IPS-11a (cell line): ENCODE measurements around the gene UBE2F.

Source experiments
- H3K4me3 ChIP-seq: one replicate; pipeline ENCODE4 v1.5.1; 2013; ENCODE audit warnings: low read depth, low read length, control low read depth

UBE2F gene

DNA sequence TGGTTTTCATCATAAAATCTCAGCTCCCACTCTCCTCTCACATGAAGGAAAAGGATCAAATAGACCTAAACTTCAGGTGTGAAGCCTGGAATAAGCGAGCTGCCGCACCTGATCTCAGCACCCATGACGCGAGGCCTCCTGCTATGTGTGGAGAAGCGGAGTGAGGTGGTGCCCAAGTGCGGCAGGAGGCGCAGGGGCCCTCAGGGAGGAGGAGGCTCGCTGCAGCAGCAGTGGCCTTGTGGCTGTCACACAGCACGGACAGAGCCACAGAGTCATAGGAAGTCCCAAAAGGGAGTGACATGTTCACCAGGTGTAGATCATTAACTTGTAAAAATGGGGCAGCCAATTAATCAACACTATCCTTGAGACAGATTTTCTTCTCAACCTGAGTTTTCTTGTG is 103.1 kb downstream of the UBE2F start:
- H3K4me3 ChIP-seq = no peak overlapping the region

- H3K4me3 ChIP-seq = no peak overlapping the region
These were observed 108.6 kb downstream of the UBE2F start for GRCh38 chr2:238075397-238075796.

DNA sequence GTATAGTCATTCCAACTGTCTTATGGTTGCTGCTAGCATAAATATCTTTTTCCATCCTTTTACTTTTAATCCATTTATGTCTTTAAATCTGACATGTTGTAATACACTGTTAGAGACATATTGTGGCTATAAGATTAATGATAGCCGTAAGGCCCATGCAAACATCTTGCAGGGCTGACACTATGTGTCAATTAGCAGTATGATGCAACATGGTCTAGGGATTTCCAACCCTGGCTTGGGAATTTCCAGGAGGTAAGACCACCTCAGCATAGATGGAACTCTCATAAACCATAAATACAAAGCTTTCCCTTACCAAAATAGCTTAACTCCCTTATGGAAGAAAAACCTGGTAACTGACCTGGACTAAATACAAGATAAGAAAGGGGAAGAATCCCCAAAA is 110.5 kb downstream of the UBE2F start:
- H3K4me3 ChIP-seq = no peak overlapping the region

DNA sequence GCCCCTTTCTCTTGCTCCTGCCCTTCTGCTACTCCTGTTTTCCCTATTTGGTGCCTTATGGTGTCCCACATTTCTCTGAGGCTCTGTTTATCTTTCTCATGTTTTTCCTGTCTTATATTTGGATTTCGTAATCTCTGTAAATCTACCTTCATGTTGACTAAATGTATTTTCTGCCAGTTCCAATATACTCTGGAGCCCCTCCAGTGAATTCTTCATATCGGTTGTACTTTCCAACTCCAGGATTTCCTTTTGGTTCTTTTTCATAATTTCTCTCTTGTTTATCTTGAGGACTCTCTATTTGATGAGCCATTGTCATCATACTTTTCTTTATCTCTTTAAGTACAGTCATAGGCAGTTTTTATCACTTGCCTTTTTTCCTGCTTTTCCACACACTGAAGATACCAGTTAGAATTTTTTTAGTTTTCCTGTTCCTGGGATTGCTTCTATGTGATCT is 113.1 kb downstream of the UBE2F start:
- no peak overlapping the region for H3K4me3 ChIP-seq

GRCh38 chr2:238080518-238080917 is 113.7 kb downstream of the UBE2F start:
- no peak overlapping the region for H3K4me3 ChIP-seq

GRCh38 chr2:238081150-238081549 is 114.3 kb downstream of the UBE2F start:
- H3K4me3 ChIP-seq = no peak overlapping the region

DNA sequence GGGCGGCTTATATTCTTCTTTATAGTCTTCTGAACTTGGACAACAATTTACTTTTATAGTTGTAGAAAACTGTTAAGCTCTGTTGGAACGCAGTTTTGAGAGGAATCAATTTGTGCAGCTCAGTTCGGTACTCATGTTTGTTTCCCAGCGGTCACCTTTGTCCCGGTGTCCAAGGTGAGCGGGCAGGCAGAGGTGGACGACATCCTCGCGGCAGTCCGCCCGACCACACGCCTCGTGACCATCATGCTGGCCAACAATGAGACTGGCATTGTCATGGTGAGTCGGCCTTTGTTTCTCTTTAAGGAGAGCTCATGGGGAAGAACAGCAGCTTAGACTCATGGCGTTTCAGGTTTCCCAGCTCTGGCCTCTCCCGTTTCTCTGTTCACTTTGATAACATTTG is 114.7 kb downstream of the UBE2F start:
- H3K4me3 ChIP-seq = no peak overlapping the region

- H3K4me3 ChIP-seq = no peak overlapping the region
These were observed 115.3 kb downstream of the UBE2F start for GRCh38 chr2:238082151-238082550.

DNA sequence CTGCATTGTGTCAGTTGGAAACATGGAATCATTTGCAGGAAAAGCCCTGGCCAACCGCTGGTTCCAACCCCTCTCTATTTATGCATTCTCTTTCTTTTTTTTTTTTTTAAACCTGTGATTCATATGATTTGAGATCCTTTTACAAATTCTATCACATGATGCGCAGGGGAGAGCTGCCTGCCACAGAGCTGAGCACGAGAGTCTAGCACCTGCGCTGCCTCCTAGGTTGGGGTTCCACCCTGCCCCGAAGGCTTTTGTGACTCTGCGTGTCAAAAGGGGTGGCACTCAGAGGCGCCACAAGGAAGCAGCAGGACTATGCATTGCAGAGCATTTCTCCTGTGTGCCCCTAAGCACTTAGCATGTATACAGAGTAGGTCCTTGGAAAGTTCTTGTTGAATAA is 116.0 kb downstream of the UBE2F start:
- H3K4me3 ChIP-seq = no peak overlapping the region

DNA sequence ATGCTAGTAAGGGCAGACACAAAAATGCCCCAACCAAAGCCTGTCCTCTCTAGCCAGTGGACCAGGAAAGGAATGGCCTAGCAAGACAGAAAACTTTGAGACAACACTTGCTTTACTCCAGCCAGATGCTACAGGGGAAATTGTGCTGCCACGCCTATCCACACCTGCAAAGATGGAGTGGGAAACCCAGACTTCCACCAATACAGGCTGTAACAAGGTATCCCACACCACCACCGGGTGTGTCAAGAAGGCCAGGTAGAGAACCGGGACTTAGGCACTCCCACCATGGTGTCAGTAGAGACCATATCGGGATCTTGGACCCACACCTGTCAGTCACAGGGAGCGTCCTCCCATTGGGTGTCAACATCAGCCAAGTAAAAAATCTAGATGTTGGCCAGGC is 117.1 kb downstream of the UBE2F start:
- H3K4me3 ChIP-seq = no peak overlapping the region

GRCh38 chr2:238084761-238085160 is 117.9 kb downstream of the UBE2F start:
- H3K4me3 ChIP-seq = no peak overlapping the region

DNA sequence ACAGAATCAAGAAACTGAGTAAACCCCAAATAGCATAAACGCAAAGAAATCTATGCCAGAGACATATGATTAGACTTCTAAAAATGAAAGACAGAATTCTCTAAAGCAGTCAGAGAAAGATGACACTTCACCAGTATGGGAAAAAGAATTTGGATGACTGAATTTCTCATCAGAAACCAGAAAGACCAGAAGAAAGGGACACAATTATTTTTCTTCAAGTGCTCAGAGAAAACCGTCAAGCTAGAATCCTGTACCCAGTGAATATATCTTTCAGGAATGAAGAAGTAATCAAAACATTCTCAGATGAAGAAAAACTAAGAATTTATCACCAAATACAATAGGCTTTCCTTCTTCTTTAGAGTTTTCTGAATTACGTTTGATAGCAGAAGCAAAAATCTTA is 119.1 kb downstream of the UBE2F start:
- no peak overlapping the region for H3K4me3 ChIP-seq

DNA sequence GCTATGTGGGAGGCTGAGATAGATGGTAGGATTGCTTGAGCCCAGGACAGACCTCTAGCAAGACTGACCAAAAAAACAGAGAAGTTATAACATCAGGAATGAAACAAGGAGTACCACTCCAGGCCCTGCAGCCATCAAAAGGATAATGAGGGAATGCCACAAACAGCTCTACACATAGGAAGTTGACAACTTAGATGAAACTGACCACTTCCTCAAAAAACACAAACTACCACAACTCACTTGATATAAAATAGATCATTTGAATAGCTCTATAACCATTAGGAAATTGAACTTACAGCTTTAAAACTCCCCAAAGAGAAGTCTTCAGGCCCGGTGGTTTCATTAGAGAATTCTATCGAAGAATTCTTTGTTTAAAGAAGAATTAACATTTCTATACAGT is 120.4 kb downstream of the UBE2F start:
- no peak overlapping the region for H3K4me3 ChIP-seq

DNA sequence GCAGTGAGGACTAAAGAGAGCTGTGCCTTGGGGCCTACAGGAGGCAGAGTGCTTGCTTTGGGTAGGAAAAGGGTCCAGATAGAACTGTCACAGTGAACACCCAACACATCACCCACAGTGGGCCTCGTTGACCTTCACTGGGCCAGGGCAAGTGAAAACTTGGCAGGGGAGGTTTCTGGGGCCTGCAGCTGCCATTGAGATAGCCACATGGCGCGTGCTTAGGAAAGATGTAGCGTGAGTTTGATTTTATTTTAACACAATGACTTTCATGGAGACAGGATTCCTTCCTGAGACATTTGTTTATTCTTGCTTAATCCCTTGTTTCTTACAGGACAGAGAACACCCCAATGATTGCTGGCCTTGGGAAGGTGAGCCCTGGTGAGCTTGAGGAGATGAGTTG is 124.1 kb downstream of the UBE2F start:
- H3K4me3 ChIP-seq = no peak overlapping the region

DNA sequence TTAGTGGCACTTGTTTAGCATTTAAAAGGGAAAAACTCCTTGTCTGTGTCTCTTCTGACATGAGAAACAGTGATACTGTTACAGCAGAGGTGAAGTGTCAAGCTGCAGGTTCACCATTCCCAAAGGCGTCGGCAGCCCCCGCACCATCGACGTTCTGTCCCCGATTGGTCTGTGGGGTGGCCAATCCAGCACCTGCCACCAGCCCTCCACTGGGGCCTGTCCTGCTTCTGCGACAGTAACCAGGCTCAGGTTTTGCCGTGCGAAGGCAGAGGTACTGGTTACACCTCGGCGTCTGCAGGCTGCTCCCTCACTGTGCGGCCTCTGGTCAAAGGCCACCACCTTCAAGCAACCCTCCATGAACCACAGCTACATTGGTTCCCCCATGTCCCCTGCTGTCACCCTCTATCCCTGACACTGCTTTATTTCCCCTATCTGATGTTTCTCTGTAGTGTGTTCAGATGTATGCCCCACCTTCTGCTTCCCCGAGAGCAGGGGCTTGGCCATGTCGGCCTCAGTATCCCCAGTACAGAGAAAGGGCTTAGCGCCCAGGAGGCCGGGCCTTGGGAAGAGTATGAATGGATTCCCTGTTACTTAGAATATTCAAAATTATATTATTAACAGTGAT is 124.7 kb downstream of the UBE2F start:
- H3K4me3 ChIP-seq = no peak overlapping the region
